HepG2 (cell line): ENCODE results near the gene ZNF212. TPM values are rescaled to one million over a fixed set of nuclear protein-coding genes. Genes with fewer than 3 reads are reported as not detected.

Experiments
- AKAP8 ChIP-seq: sonication (generic); formaldehyde crosslinking; IDR thresholded peaks from 2 replicates; pipeline ENCODE4 v1.5.1; 2020; ENCODE audit warnings: mild to moderate bottlenecking, missing genetic modification reagents
- ESRRA ChIP-seq: sonication (generic); formaldehyde crosslinking; IDR thresholded peaks from 2 replicates; pipeline ENCODE4 v1.5.1; 2020; ENCODE audit warnings: mild to moderate bottlenecking, low read depth, missing genetic modification reagents
- HNF4A ChIP-seq: sonication (generic); formaldehyde crosslinking; IDR thresholded peaks from 2 replicates; pipeline ENCODE4 v1.4.0; 2020; ENCODE audit warnings: missing genetic modification reagents
- KMT2B ChIP-seq: IDR thresholded peaks from 2 replicates; pipeline ENCODE4 v1.6.1; 2016; ENCODE audit warnings: missing genetic modification reagents, missing compliant biosample characterization
- MAFG ChIP-seq: sonication (generic); formaldehyde crosslinking; IDR thresholded peaks from 2 replicates; pipeline ENCODE4 v1.5.1; 2020; ENCODE audit warnings: mild to moderate bottlenecking, missing genetic modification reagents
- SAP130 ChIP-seq: IDR thresholded peaks from 2 replicates; pipeline ENCODE4 v1.6.1; 2016; ENCODE audit warnings: low read depth
- SOX6 ChIP-seq, 2 experiments: fragments of 450-650 bp in 1 of 2; sonication (generic) in 1 of 2; formaldehyde crosslinking in 1 of 2; IDR thresholded peaks; 2 replicates each; pipeline versions ENCODE4 v1.4.0 to v1.6.1; 2017 to 2020; ENCODE audit warnings: antibody characterized with exemption in 1 of 2, mild to moderate bottlenecking in 1 of 2, missing genetic modification reagents in 1 of 2
- SPEN ChIP-seq: sonication (generic); formaldehyde crosslinking; IDR thresholded peaks from 2 replicates; pipeline ENCODE4 v1.5.1; 2020; ENCODE audit warnings: low read depth, mild to moderate bottlenecking, missing genetic modification reagents
- ZBTB40 ChIP-seq, 2 experiments: fragments of 450-650 bp in 1 of 2; sonication (generic) in 1 of 2; formaldehyde crosslinking in 1 of 2; IDR thresholded peaks; 2 replicates each; pipeline versions ENCODE4 v1.6.1 to v1.8.0; 2016 to 2022; ENCODE audit warnings: antibody characterized with exemption in 1 of 2, mild to moderate bottlenecking in 1 of 2, missing genetic modification reagents in 1 of 2
- ZNF501 ChIP-seq: sonication (generic); formaldehyde crosslinking; IDR thresholded peaks from 2 replicates; pipeline ENCODE4 v1.5.1; 2020; ENCODE audit warnings: mild to moderate bottlenecking, moderate library complexity, missing genetic modification reagents
- ZNF605 ChIP-seq: sonication (generic); formaldehyde crosslinking; IDR thresholded peaks from 2 replicates; pipeline ENCODE4 v1.8.0; 2022; ENCODE audit warnings: mild to moderate bottlenecking, missing genetic modification reagents
- ZNF629 ChIP-seq: sonication (generic); formaldehyde crosslinking; conservative IDR thresholded peaks from 2 replicates; pipeline ENCODE4 v1.5.0; 2020; ENCODE audit warnings: missing genetic modification reagents
- ZNF687 ChIP-seq: sonication (generic); formaldehyde crosslinking; IDR thresholded peaks from 2 replicates; pipeline ENCODE4 v1.5.1; 2020; ENCODE audit warnings: mild to moderate bottlenecking, missing genetic modification reagents, moderate library complexity
- polyA plus RNA-seq, 8 experiments: library from polyadenylated mRNA; depleted of rRNA in 3 of 8; stranded (reverse) in 7 of 8; unstranded in 1 of 8; fragments of >200 nt; fragmentation: Illumina TruSeq in 4 of 8; extraction: Trizol in 4 of 8; gene quantifications; 2 replicates each; pipeline versions ENCODE4 v1.2.1 to v1.2.3, GENCODE V29; 2011 to 2016; ENCODE audit warnings: low read depth in 4 of 8, missing spikeins in 1 of 8, mixed read lengths in 1 of 8; ENCODE audit not compliant: insufficient read depth in 1 of 8
- total RNA-seq, 5 experiments: library from RNA; depleted of rRNA; stranded (reverse); fragments of >200 nt; fragmentation: Illumina TruSeq; extraction: Trizol; gene quantifications; 2 replicates each; pipeline ENCODE4 v1.2.3, GENCODE V29; 2016; ENCODE audit warnings: low read depth in 1 of 5

The ZNF212 gene
- total and polyA plus RNA-seq, 2 of the 13 experiments (the other 11 are each of a cell fraction or from before 2014, with no cell fraction given) = 2.6 to 3.8 TPM

- TF ChIP-seq ZBTB40 (IDR thresholded peaks at IDR 0.05) (no peak), ZBTB40 (CRISPR knock-in tag; IDR thresholded peaks at IDR 0.05) (peak; percentile 42; the same call in 1 of the 2 replicates), KMT2B (0 out of 2 replicates have a peak, but pooled peaks have one; percentile 4), ZNF629 (CRISPR knock-in tag) (peak; percentile 28; the same call in 1 of the 2 replicates), SAP130 (peak; percentile 53), HNF4A (CRISPR knock-in tag) (peak; percentile 54), ZNF501 (CRISPR knock-in tag) (peak; percentile 11; the same call in 1 of the 2 replicates), ZNF687 (peak; percentile 43; the same call in 1 of the 2 replicates), ESRRA (CRISPR knock-in tag) (no peak), SPEN (CRISPR knock-in tag) (peak; percentile 31; the same call in 1 of the 2 replicates), ZNF605 (CRISPR knock-in tag) (0 out of 2 replicates have a peak, but pooled peaks have one; percentile 48), MAFG (no peak), AKAP8 (0 out of 2 replicates have a peak, but pooled peaks have one; percentile 43), SOX6 (IDR thresholded peaks at IDR 0.05) (no peak), SOX6 (CRISPR knock-in tag; IDR thresholded peaks at IDR 0.05) (0 out of 2 replicates have a peak, but pooled peaks have one; percentile 8)
Measured at GRCh38 chr7:149196705-149197171, 42.7 kb upstream of the ZNF212 start (continued).
